D721Med (cell line): ENCODE measurements around the gene ALPP.
A peak's percentile ranks its signal among the peaks of the same experiment; 100 is the strongest.
"Not testable (repeated sequence)": the region's sequence is repeated elsewhere in the genome, so short reads cannot be mapped to it uniquely, and the experiment has no call there.

ENCODE experiments used
- DNase-seq: peaks from one replicate; pipeline ENCODE4 v3.0.0; 2011; ENCODE audit warnings: low spot score; ENCODE audit not compliant: insufficient read length
- FAIRE-seq: peaks from 2 replicates; lab custom pipeline; 2011; peaks lifted over from hg19 to GRCh38; lab: Jason Lieb, UNC
- CTCF ChIP-seq: IDR thresholded peaks from 2 replicates; pipeline ENCODE4 v1.5.1; 2012; ENCODE audit warnings: mild to moderate bottlenecking, control low read depth; ENCODE audit not compliant: insufficient read depth; ENCODE audit errors: missing control alignments

The ALPP gene

GRCh38 chr2:232378735-232379151, at the start of gene ALPP:
ALPP (plus strand) TSS chr2:232378751; CDS start chr2:232378803, 52 bp downstream.
- not testable (repeated sequence) for FAIRE-seq, DNase-seq

- FAIRE-seq: no peak
- TF ChIP-seq CTCF: no peak
- DNase-seq: no peak
Observed at GRCh38 chr2:232329716-232330067, 48.9 kb upstream of the ALPP start.

GRCh38 chr2:232330068-232330999, 48.2 kb upstream of the ALPP start:
- DNase-seq: no peak
- no peak for TF ChIP-seq CTCF
- FAIRE-seq: no peak

- not testable (repeated sequence) for FAIRE-seq
Observed at GRCh38 chr2:232331061-232331460, 47.5 kb upstream of the ALPP start.

GRCh38 chr2:232331641-232332040, 46.9 kb upstream of the ALPP start:
- not testable (repeated sequence) for DNase-seq, FAIRE-seq

More at GRCh38 chr2:232331061-232331460, 47.5 kb upstream of the ALPP start:
- not testable (repeated sequence) for DNase-seq

GRCh38 chr2:232332244-232332939, 46.2 kb upstream of the ALPP start:
- not testable (repeated sequence) for FAIRE-seq, DNase-seq

- no peak for TF ChIP-seq CTCF
- DNase-seq: no peak
- FAIRE-seq: no peak
Observed at GRCh38 chr2:232332940-232333259, 45.7 kb upstream of the ALPP start.

- TF ChIP-seq CTCF: peak; percentile 35
- DNase-seq (no peak), FAIRE-seq (no peak)
Observed at GRCh38 chr2:232333361-232334135, 45.0 kb upstream of the ALPP start.

- DNase-seq, FAIRE-seq: not testable (repeated sequence)
Observed at GRCh38 chr2:232334136-232334884, 44.2 kb upstream of the ALPP start.

- FAIRE-seq, DNase-seq: not testable (repeated sequence)
Observed at GRCh38 chr2:232334885-232335205, 43.7 kb upstream of the ALPP start.
